SK-N-SH treated with all-trans-retinoic acid at 6 μM for 48 hours (cell line): Measurements from ENCODE around the gene PHF1.

Source experiments
- CREB5 ChIP-seq: fragments of 250-450 bp; sonication (Bioruptor Pico); IDR thresholded peaks from 2 replicates; pipeline ENCODE4 v1.5.1; 2020; ENCODE audit warnings: low read depth, mild to moderate bottlenecking, moderate library complexity
- ZFP30 ChIP-seq: fragments of 450-650 bp; formaldehyde crosslinking; IDR thresholded peaks from 2 replicates; pipeline ENCODE4 v1.5.0; 2022; ENCODE audit warnings: mild to moderate bottlenecking, moderate library complexity
- TF ChIP-seq, protein P1 (sequence below): fragments of 250-450 bp; sonication (Bioruptor Pico); IDR thresholded peaks from 2 replicates; pipeline ENCODE4 v1.5.0; 2020; ENCODE audit warnings: mild to moderate bottlenecking, moderate library complexity

DNA sequence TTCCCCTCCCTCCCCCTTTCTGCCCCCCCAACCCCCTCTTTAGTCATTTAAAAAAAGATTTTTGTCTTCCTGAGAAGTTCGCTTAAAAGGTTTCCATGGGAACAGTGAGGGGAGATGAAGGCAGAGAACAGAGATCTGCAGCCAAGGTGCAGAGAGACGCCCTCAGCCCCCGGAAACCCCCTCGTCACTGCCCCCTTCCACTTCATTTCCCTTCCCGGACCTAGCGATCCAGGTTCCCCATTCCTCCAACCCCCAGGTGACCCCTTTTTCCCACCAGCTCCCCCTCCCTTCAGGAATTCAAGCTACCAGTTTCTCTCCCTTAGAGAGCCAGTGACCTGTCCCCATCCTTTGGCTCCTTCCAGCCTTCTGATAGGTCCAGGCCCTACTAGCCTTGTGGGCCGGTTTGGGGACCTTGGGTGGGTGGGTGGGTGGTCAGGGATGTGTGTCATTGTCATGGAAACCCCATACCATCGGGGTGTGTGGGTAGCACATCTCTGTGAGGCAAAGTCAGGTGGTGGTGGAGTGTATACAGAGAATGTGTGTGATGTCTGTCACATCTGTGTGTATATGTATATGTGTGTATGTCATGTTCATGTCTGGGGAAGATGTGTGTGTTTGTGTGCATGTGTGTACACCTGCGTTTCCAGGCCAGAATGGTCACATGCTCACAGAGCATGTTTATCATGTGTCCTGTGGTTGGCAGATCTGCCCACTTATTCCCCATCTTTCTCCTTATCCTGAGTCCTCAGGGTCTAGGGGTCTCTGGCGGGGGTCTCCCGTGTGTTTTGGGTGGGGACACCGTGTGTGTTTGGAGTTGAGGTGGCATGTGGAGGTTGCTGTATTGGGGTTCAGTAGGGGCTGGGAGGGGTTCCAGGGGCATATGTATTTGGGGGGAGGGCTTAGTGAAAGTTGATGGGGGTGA, 16.0 kb downstream of the PHF1 start:
- no peak for TF ChIP-seq CREB5
- TF ChIP-seq, protein P1, sequence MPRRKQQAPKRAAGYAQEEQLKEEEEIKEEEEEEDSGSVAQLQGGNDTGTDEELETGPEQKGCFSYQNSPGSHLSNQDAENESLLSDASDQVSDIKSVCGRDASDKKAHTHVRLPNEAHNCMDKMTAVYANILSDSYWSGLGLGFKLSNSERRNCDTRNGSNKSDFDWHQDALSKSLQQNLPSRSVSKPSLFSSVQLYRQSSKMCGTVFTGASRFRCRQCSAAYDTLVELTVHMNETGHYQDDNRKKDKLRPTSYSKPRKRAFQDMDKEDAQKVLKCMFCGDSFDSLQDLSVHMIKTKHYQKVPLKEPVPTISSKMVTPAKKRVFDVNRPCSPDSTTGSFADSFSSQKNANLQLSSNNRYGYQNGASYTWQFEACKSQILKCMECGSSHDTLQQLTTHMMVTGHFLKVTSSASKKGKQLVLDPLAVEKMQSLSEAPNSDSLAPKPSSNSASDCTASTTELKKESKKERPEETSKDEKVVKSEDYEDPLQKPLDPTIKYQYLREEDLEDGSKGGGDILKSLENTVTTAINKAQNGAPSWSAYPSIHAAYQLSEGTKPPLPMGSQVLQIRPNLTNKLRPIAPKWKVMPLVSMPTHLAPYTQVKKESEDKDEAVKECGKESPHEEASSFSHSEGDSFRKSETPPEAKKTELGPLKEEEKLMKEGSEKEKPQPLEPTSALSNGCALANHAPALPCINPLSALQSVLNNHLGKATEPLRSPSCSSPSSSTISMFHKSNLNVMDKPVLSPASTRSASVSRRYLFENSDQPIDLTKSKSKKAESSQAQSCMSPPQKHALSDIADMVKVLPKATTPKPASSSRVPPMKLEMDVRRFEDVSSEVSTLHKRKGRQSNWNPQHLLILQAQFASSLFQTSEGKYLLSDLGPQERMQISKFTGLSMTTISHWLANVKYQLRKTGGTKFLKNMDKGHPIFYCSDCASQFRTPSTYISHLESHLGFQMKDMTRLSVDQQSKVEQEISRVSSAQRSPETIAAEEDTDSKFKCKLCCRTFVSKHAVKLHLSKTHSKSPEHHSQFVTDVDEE (CRISPR knock-in tag): no peak
- TF ChIP-seq ZFP30 (CRISPR knock-in tag): no peak
